K562 (cell line): ENCODE data around the gene CAMK2A. TPM values are rescaled to one million over a fixed set of nuclear protein-coding genes. Genes with fewer than 3 reads are reported as not detected.

Source experiments
- ATAC-seq: fragments of 200-7000 bp; cut with Tn5 transposase; 3 replicates; pipeline ENCODE4 v1.9.1; 2020; ENCODE audit warnings: moderate library complexity
- BruUV-seq: library from RNA; stranded (reverse); fragments of 400-500 nt; replicated peaks from 2 replicates; lab custom pipeline; 2021; lab: Mats Ljungman, UMichigan
- CTCF ChIA-PET: fragments of 300-600 bp; formaldehyde crosslinking; extraction: SDS; loops from one replicate; lab custom pipeline; 2021; ENCODE audit warnings: low intra/inter-chr PET ratio; lab: Yijun Ruan, JAX
- POLR2A ChIA-PET: fragments of 300-600, 350-650 bp; sonication (Branson Sonifier 250); formaldehyde crosslinking; extraction: SDS; loops from one replicate; lab custom pipeline; 2021; ENCODE audit warnings: antibody characterized with exemption, inconsistent platforms; lab: Yijun Ruan, JAX
- DNase-seq, 4 experiments: peaks; one replicate each; pipeline versions ENCODE4 v3.0.0 to v3.0.0-alpha.2; 2011 to 2018; ENCODE audit warnings: low spot score in 3 of 4, mixed read lengths in 3 of 4; ENCODE audit errors: extremely low read depth in 1 of 4
- FAIRE-seq: peaks from 2 replicates; lab custom pipeline; 2011; peaks lifted over from hg19 to GRCh38; lab: Jason Lieb, UNC
- H2AFZ ChIP-seq: 2 replicates; pipeline ENCODE4 v1.6.0; 2011; ENCODE audit warnings: low read depth, low read length, control low read depth, inconsistent platforms
- H3K27ac ChIP-seq: fragments of 200-600 bp; 3 replicates; pipeline ENCODE4 v1.8.0; 2011; ENCODE audit warnings: low read depth, mild to moderate bottlenecking, control low read depth, inconsistent platforms, low read length, moderate library complexity, mixed read lengths; ENCODE audit errors: extremely low read depth
- H3K27me3 ChIP-seq, 2 experiments: fragments of 300-600 bp in 1 of 2; 2 replicates in 1 of 2; 3 replicates in 1 of 2; pipeline versions ENCODE4 v1.6.0 to v1.8.0; 2011; ENCODE audit warnings: inconsistent platforms in 2 of 2, low read length in 2 of 2, mild to moderate bottlenecking in 1 of 2, mixed read lengths in 1 of 2, moderate library complexity in 1 of 2; ENCODE audit not compliant: control insufficient read depth in 2 of 2, insufficient read depth in 2 of 2
- H3K36me3 ChIP-seq: fragments of 300-600 bp; 3 replicates; pipeline ENCODE4 v1.8.0; 2011; ENCODE audit warnings: mild to moderate bottlenecking, low read length, inconsistent platforms; ENCODE audit not compliant: control insufficient read depth, insufficient read depth
- H3K4me1 ChIP-seq, 2 experiments: fragments of 200-600 bp in 1 of 2; replicated peaks in 1 of 2; 2 replicates in 1 of 2; 3 replicates in 1 of 2; pipeline versions ENCODE4 v1.5.1 to v1.8.0; 2011; ENCODE audit warnings: inconsistent platforms in 2 of 2, low read length in 2 of 2, mild to moderate bottlenecking in 1 of 2, mixed read lengths in 1 of 2, moderate library complexity in 1 of 2; ENCODE audit not compliant: control insufficient read depth in 2 of 2, insufficient read depth in 2 of 2
- H3K4me2 ChIP-seq: 2 replicates; pipeline ENCODE4 v1.6.1; 2011; ENCODE audit warnings: low read length, control low read depth, inconsistent platforms, mixed read lengths; ENCODE audit not compliant: insufficient read depth
- H3K4me3 ChIP-seq: fragments of 200-600 bp; sonication (generic), shearing (Covaris generic); 2 replicates; pipeline ENCODE4 v1.5.1; 2016; ENCODE audit warnings: control low read depth, inconsistent platforms
- H3K79me2 ChIP-seq: fragments of 200-600 bp; 3 replicates; pipeline ENCODE4 v1.8.0; 2011; ENCODE audit warnings: low read length, inconsistent platforms; ENCODE audit not compliant: control insufficient read depth, insufficient read depth
- H3K9ac ChIP-seq, 2 experiments: 2 replicates each; pipeline versions ENCODE4 v1.6.0 to v1.6.1; 2011; ENCODE audit warnings: low read depth in 2 of 2, low read length in 2 of 2, control low read depth in 1 of 2, inconsistent platforms in 1 of 2, mild to moderate bottlenecking in 1 of 2, mixed read lengths in 1 of 2; ENCODE audit not compliant: insufficient read depth in 1 of 2
- H3K9me1 ChIP-seq: one replicate; pipeline ENCODE4 v1.6.0; 2011; ENCODE audit warnings: inconsistent platforms, mild to moderate bottlenecking, low read length, moderate library complexity; ENCODE audit not compliant: control insufficient read depth, insufficient read depth
- H3K9me3 ChIP-seq: replicated peaks from 2 replicates; pipeline ENCODE4 v1.5.1; 2011; ENCODE audit warnings: low read depth, low read length, inconsistent platforms; ENCODE audit not compliant: control insufficient read depth, insufficient read depth
- H4K20me1 ChIP-seq: replicated peaks from 2 replicates; pipeline ENCODE4 v1.6.1; 2011; ENCODE audit warnings: low read length, inconsistent platforms, mixed read lengths; ENCODE audit not compliant: control insufficient read depth, insufficient read depth
- ARID2 ChIP-seq: fragments of 450-650 bp; IDR thresholded peaks from 2 replicates; pipeline ENCODE4 v1.6.1; 2017; ENCODE audit warnings: antibody characterized with exemption, mild to moderate bottlenecking
- EGR1 ChIP-seq: fragments of 450-650 bp; conservative IDR thresholded peaks from 2 replicates; pipeline ENCODE4 v1.6.1; 2017; ENCODE audit warnings: mild to moderate bottlenecking
- IRF9 ChIP-seq: fragments of 450-650 bp; IDR thresholded peaks from 2 replicates; pipeline ENCODE4 v1.6.1; 2016; ENCODE audit warnings: missing biosample characterization, missing genetic modification characterization
- KAT7 ChIP-seq: sonication (generic); formaldehyde crosslinking; IDR thresholded peaks from 2 replicates; pipeline ENCODE4 v1.8.0; 2022; ENCODE audit warnings: missing genetic modification reagents, mild to moderate bottlenecking, borderline replicate concordance
- KLF16 ChIP-seq: IDR thresholded peaks from 2 replicates; pipeline ENCODE4 v1.6.1; 2016; ENCODE audit warnings: antibody characterized with exemption
- NCOR1 ChIP-seq: fragments of 450-650 bp; IDR thresholded peaks from 2 replicates; pipeline ENCODE4 v1.6.1; 2016; ENCODE audit warnings: mild to moderate bottlenecking, moderate library complexity
- RFX7 ChIP-seq: fragments of 250-450 bp; sonication (Bioruptor Pico); IDR thresholded peaks from 2 replicates; pipeline ENCODE4 v1.5.1; 2021; ENCODE audit warnings: mild to moderate bottlenecking
- RUNX1 ChIP-seq: sonication (generic); IDR thresholded peaks from 2 replicates; pipeline ENCODE4 v1.6.1; 2016; ENCODE audit warnings: antibody characterized with exemption, low read depth
- SMAD1 ChIP-seq: fragments of 150-350 bp; IDR thresholded peaks from 2 replicates; pipeline ENCODE4 v1.6.1; 2014; ENCODE audit warnings: low read length, low read depth; ENCODE audit not compliant: partially characterized antibody
- SMAD4 ChIP-seq: fragments of 250-450 bp; sonication (Bioruptor Pico); conservative IDR thresholded peaks from 2 replicates; pipeline ENCODE4 v1.8.0; 2021; ENCODE audit warnings: inconsistent platforms, mild to moderate bottlenecking, moderate library complexity
- ZNF57 ChIP-seq: fragments of 450-650 bp; formaldehyde crosslinking; IDR thresholded peaks from 2 replicates; pipeline ENCODE4 v1.4.0; 2020; ENCODE audit warnings: mild to moderate bottlenecking, moderate library complexity
- WGBS: fragments of 100-300 bp; shearing (Covaris generic); methylation state at CpG from one replicate; pipeline ENCODE4 v1.1.6; 2016; ENCODE audit warnings: low coverage, mixed read lengths; ENCODE audit not compliant: insufficient coverage; ENCODE audit errors: missing lambda C conversion rate; 5-methylcytosine and 5-hydroxymethylcytosine counted together
- in situ Hi-C: fragments of 300-500 bp; cut with MboI; formaldehyde crosslinking; loops from 4 replicates; pipeline ENCODE4 v1.15.0; 2018; ENCODE audit warnings: inconsistent platforms, mixed read lengths
- intact Hi-C: fragments of 100-400 bp; cut with micrococcal nuclease; formaldehyde crosslinking; loops from 2 replicates; pipeline ENCODE4 v1.14.2; 2022
- polyA plus RNA-seq, 8 experiments: library from polyadenylated mRNA; depleted of rRNA in 4 of 8; stranded (reverse) in 5 of 8; unstranded in 3 of 8; fragments of >200 nt; fragmentation: Nextera tagmentation in 2 of 8; fragmentation: Illumina TruSeq in 1 of 8; extraction: Ambion mirVana in 2 of 8; extraction: Trizol in 1 of 8; gene quantifications; 2 replicates each; pipeline versions ENCODE4 v1.2.1 to v1.2.3, GENCODE V29; 2011 to 2014; ENCODE audit warnings: inconsistent platforms in 1 of 8, missing spikeins in 1 of 8
- total RNA-seq, 7 experiments: library from RNA; depleted of rRNA in 6 of 7; stranded (reverse); fragments of >200 nt in 6 of 7; fragmentation: Illumina TruSeq in 2 of 7; extraction: Trizol in 2 of 7; gene quantifications; 2 replicates each; pipeline versions ENCODE4 v1.2.1 to v1.2.3, GENCODE V29; 2011 to 2021; ENCODE audit warnings: low replicate concordance in 1 of 7
- TF ChIP-seq, protein P1 (sequence below): fragments of 450-650 bp; IDR thresholded peaks from one replicate; pipeline ENCODE4 v1.6.1; 2018; ENCODE audit warnings: mild to moderate bottlenecking, moderate library complexity; ENCODE audit not compliant: partially characterized antibody

The CAMK2A gene
- total and polyA plus RNA-seq, 9 of the 15 experiments (the other 6 are each of a cell fraction or from before 2014, with no cell fraction given): 0.01 to 0.18 (median 0.04) TPM; not detected in 6

GRCh38 chr5:150277043-150277442 is 12.5 kb downstream of the CAMK2A start:
- H4K20me1 ChIP-seq: no peaks in the 10 kb centered on the region
- no TSS peak for BruUV-seq
- H3K27ac ChIP-seq: no peak overlapping the region
- ATAC-seq: 0 out of 3 replicates have a peak, but pooled peaks have one; percentile 14
- H3K4me1 ChIP-seq: peaks cover 3 to 8% of the 10 kb centered on the region in 2 experiments; a peak in 4 of 5 replicates
- TF ChIP-seq RFX7 (CRISPR knock-in tag) (no peak), EGR1 (0 out of 2 replicates have a peak, but pooled peaks have one; percentile 4)
- peaks cover 24 to 40% of the 10 kb centered on the region in 2 experiments; a peak in 3 of 5 replicates for H3K27me3 ChIP-seq
- intact Hi-C loops: no loop called here
- H3K79me2 ChIP-seq: no peaks in the 10 kb centered on the region
- no peaks in the 10 kb centered on the region for H3K9me3 ChIP-seq
- no peaks in the 10 kb centered on the region for H3K9me1 ChIP-seq
- WGBS: 0% methylated on average over 4 of the region's 4 CpGs
- ChIA-PET CTCF (no interaction called here), POLR2A (interaction anchor here (1.6 kb wide), 1 partner anchor 9 kb away, joined by 4 read pairs; no protein-coding TSS in a partner anchor)
- in situ Hi-C loops: no loop called here
- no peak overlapping the region for H3K9ac ChIP-seq
- H3K36me3 ChIP-seq: no peaks in the 10 kb centered on the region
- no peak overlapping the region for H3K4me3 ChIP-seq
- no peak overlapping the region for H3K4me2 ChIP-seq
- no peak for FAIRE-seq
- no peak for DNase-seq
- no peak overlapping the region for H2AFZ ChIP-seq

GRCh38 chr5:150274811-150275210 is 14.8 kb downstream of the CAMK2A start:
- Histone ChIP-seq H3K9me3 (no peaks in the 10 kb centered on the region), H3K4me1 (peaks cover under 1 to 4% of the 10 kb centered on the region in 2 experiments; a peak in 3 of 5 replicates), H3K4me2 (no peak overlapping the region), H3K9ac (no peak overlapping the region), H4K20me1 (no peaks in the 10 kb centered on the region), H3K9me1 (no peaks in the 10 kb centered on the region), H3K36me3 (no peaks in the 10 kb centered on the region), H2AFZ (no peak overlapping the region), H3K27ac (no peak overlapping the region), H3K79me2 (no peaks in the 10 kb centered on the region), H3K27me3 (peaks cover 18 to 49% of the 10 kb centered on the region in 2 experiments; a peak in 4 of 5 replicates), H3K4me3 (no peak overlapping the region)
- POLR2A ChIA-PET: no interaction called here
- intact Hi-C loops: no loop called here
- CTCF ChIA-PET: no interaction called here
- FAIRE-seq (no peak), ATAC-seq (no peak), DNase-seq (no peak)
- in situ Hi-C loops: loop anchor here (5.0 kb wide), 1 partner anchor 72 kb away; no protein-coding TSS in a partner anchor
- WGBS: 0% methylated on average over 4 of the region's 4 CpGs
- BruUV-seq: no TSS peak
- no peak for TF ChIP-seq NCOR1
- TF ChIP-seq KLF16: no peak
- no peak for TF ChIP-seq SMAD4
- no peak for TF ChIP-seq ARID2
- TF ChIP-seq IRF9 (tag): no peak
- TF ChIP-seq ZNF57 (CRISPR knock-in tag): no peak
- TF ChIP-seq, protein P1, sequence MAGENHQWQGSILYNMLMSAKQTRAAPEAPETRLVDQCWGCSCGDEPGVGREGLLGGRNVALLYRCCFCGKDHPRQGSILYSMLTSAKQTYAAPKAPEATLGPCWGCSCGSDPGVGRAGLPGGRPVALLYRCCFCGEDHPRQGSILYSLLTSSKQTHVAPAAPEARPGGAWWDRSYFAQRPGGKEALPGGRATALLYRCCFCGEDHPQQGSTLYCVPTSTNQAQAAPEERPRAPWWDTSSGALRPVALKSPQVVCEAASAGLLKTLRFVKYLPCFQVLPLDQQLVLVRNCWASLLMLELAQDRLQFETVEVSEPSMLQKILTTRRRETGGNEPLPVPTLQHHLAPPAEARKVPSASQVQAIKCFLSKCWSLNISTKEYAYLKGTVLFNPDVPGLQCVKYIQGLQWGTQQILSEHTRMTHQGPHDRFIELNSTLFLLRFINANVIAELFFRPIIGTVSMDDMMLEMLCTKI: no peak
- TF ChIP-seq KAT7 (CRISPR knock-in tag): no peak
- TF ChIP-seq RUNX1: no peak
- TF ChIP-seq SMAD1: no peak
